GM12878 (cell line): ENCODE measurements around the gene ETF1. TPM values are rescaled to one million over a fixed set of nuclear protein-coding genes. Genes with fewer than 3 reads are reported as not detected.

ENCODE experiments used
- ATAC-seq: fragments of 200-7000 bp; cut with Tn5 transposase; 3 replicates; pipeline ENCODE4 v1.9.1; 2020; ENCODE audit warnings: mild to moderate bottlenecking, moderate library complexity
- BruUV-seq: library from RNA; stranded (reverse); fragments of 400-500 nt; replicated peaks from 2 replicates; lab custom pipeline; 2021; lab: Mats Ljungman, UMichigan
- CTCF ChIA-PET: fragments of 300-600 bp; sonication (Branson Sonifier 250); formaldehyde crosslinking; extraction: SDS; loops from one replicate; lab custom pipeline; 2021; ENCODE audit warnings: inconsistent platforms; lab: Yijun Ruan, JAX
- POLR2A ChIA-PET: fragments of 350-600 bp; formaldehyde crosslinking; extraction: SDS; loops from one replicate; lab custom pipeline; 2021; ENCODE audit warnings: inconsistent platforms; lab: Charles Lee
- RAD21 ChIA-PET: fragments of 300-600 bp; sonication (Branson Sonifier 250); formaldehyde crosslinking; loops from one replicate; lab custom pipeline; 2023; ENCODE audit warnings: antibody characterized with exemption; ENCODE audit not compliant: unreplicated experiment; lab: Charles Lee
- SMC1A ChIA-PET: fragments of 300-600 bp; sonication (Branson Sonifier 250); formaldehyde crosslinking; loops from one replicate; lab custom pipeline; 2023; ENCODE audit not compliant: unreplicated experiment, uncharacterized antibody; lab: Charles Lee
- DNase-seq: peaks from one replicate; pipeline ENCODE4 v3.0.0-alpha.2; 2011; ENCODE audit warnings: low read depth, low spot score
- FAIRE-seq: peaks from 3 replicates; lab custom pipeline; 2011; peaks lifted over from hg19 to GRCh38; lab: Jason Lieb, UNC
- H2AFZ ChIP-seq: 2 replicates; pipeline ENCODE4 v1.6.0; 2011; ENCODE audit warnings: low read depth, low read length, control low read depth; ENCODE audit not compliant: control insufficient read depth
- H3K27ac ChIP-seq: 2 replicates; pipeline ENCODE4 v1.5.1; 2011; ENCODE audit warnings: control low read depth; ENCODE audit not compliant: control insufficient read depth, insufficient read depth
- H3K27me3 ChIP-seq, 2 experiments: replicated peaks in 1 of 2; 2 replicates each; pipeline versions ENCODE4 v1.6.0 to v1.6.1; 2011; ENCODE audit warnings: low read length in 1 of 2; ENCODE audit not compliant: control insufficient read depth in 2 of 2, insufficient read depth in 2 of 2
- H3K36me3 ChIP-seq, 2 experiments: 2 replicates each; pipeline ENCODE4 v1.5.1; 2011; ENCODE audit warnings: low read length in 1 of 2; ENCODE audit not compliant: control insufficient read depth in 2 of 2, insufficient read depth in 2 of 2
- H3K4me1 ChIP-seq: 2 replicates; pipeline ENCODE4 v1.6.1; 2011; ENCODE audit warnings: mild to moderate bottlenecking, low read length, moderate library complexity, mixed read lengths; ENCODE audit not compliant: control insufficient read depth, insufficient read depth
- H3K4me2 ChIP-seq: 2 replicates; pipeline ENCODE4 v1.6.0; 2011; ENCODE audit warnings: control low read depth; ENCODE audit not compliant: control insufficient read depth, insufficient read depth
- H3K4me3 ChIP-seq: fragments of 200-600 bp; sonication (generic); 2 replicates; pipeline ENCODE4 v1.5.1; 2016
- H3K79me2 ChIP-seq: 2 replicates; pipeline ENCODE4 v1.6.0; 2011; ENCODE audit warnings: low read length; ENCODE audit not compliant: control insufficient read depth, insufficient read depth
- H3K9ac ChIP-seq: 2 replicates; pipeline ENCODE4 v1.8.0; 2011; ENCODE audit warnings: low read length, control low read depth, mixed read lengths; ENCODE audit not compliant: control insufficient read depth, insufficient read depth
- H3K9me3 ChIP-seq: replicated peaks from 3 replicates; pipeline ENCODE4 v1.5.1; 2011; ENCODE audit warnings: mild to moderate bottlenecking, low read length; ENCODE audit not compliant: control insufficient read depth, insufficient read depth
- H4K20me1 ChIP-seq: 2 replicates; pipeline ENCODE4 v1.6.0; 2011; ENCODE audit not compliant: control insufficient read depth, insufficient read depth
- CHD1 ChIP-seq: IDR thresholded peaks from 2 replicates; pipeline ENCODE4 v1.6.1; 2012; ENCODE audit warnings: low read depth, low read length, improper control_type of control experiment
- DPF2 ChIP-seq: fragments of 450-650 bp; IDR thresholded peaks from 2 replicates; pipeline ENCODE4 v1.6.1; 2017; ENCODE audit warnings: mild to moderate bottlenecking
- IKZF2 ChIP-seq, 2 experiments: fragments of 450-650 bp; IDR thresholded peaks; 2 replicates each; pipeline ENCODE4 v1.6.1; 2017; ENCODE audit warnings: mild to moderate bottlenecking in 2 of 2, moderate library complexity in 2 of 2
- MLLT1 ChIP-seq: fragments of 450-650 bp; IDR thresholded peaks from 2 replicates; pipeline ENCODE4 v1.6.1; 2016; ENCODE audit warnings: mild to moderate bottlenecking
- NKRF ChIP-seq: fragments of 450-650 bp; conservative IDR thresholded peaks from 2 replicates; pipeline ENCODE4 v1.6.1; 2017; ENCODE audit warnings: mild to moderate bottlenecking, moderate library complexity
- PRDM15 ChIP-seq: fragments of 450-650 bp; formaldehyde crosslinking; IDR thresholded peaks from 2 replicates; pipeline ENCODE4 v1.4.0; 2020; ENCODE audit warnings: mild to moderate bottlenecking, moderate library complexity
- RELB ChIP-seq: fragments of 450-650 bp; IDR thresholded peaks from 2 replicates; pipeline ENCODE4 v1.6.1; 2017; ENCODE audit warnings: low read depth, mild to moderate bottlenecking, moderate library complexity
- SMARCA5 ChIP-seq: fragments of 450-650 bp; IDR thresholded peaks from 2 replicates; pipeline ENCODE4 v1.6.1; 2017; ENCODE audit warnings: mild to moderate bottlenecking
- STAT1 ChIP-seq: fragments of 450-650 bp; conservative IDR thresholded peaks from 2 replicates; pipeline ENCODE4 v1.6.1; 2014; ENCODE audit warnings: antibody characterized with exemption, mild to moderate bottlenecking
- YY1 ChIP-seq: IDR thresholded peaks from 2 replicates; pipeline ENCODE4 v1.6.1; 2011; ENCODE audit warnings: low read depth, mild to moderate bottlenecking, low read length
- ZNF207 ChIP-seq: fragments of 450-650 bp; IDR thresholded peaks from 2 replicates; pipeline ENCODE4 v1.6.1; 2014; ENCODE audit warnings: antibody characterized with exemption, mild to moderate bottlenecking, borderline replicate concordance
- WGBS: methylation state at CpG from one replicate; pipeline ENCODE4 v1.1.6; 2016; ENCODE audit warnings: low lambda C conversion rate; ENCODE audit not compliant: insufficient replicate concordance, insufficient coverage; ENCODE audit errors: missing lambda C conversion rate; 5-methylcytosine and 5-hydroxymethylcytosine counted together
- in situ Hi-C: fragments of 300-500 bp; cut with MboI; formaldehyde crosslinking; loops from 9 replicates; pipeline ENCODE4 v1.14.3; 2018; ENCODE audit warnings: mixed read lengths
- intact Hi-C: fragments of 100-400 bp; cut with micrococcal nuclease; formaldehyde crosslinking; loops from one replicate; pipeline ENCODE4 v1.14.2; 2022; ENCODE audit not compliant: unreplicated experiment
- polyA plus RNA-seq, 11 experiments: library from polyadenylated mRNA; depleted of rRNA in 4 of 11; unstranded in 6 of 11; stranded (reverse) in 5 of 11; fragments of >200 nt; fragmentation: Nextera tagmentation in 4 of 11; fragmentation: Illumina TruSeq in 1 of 11; extraction: Ambion mirVana in 4 of 11; extraction: Trizol in 1 of 11; gene quantifications; 1 replicate in 1 of 11; 2 replicates in 10 of 11; pipeline versions ENCODE4 v1.2.1 to v1.2.3, GENCODE V29; 2011 to 2016; ENCODE audit warnings: inconsistent platforms in 2 of 11, missing spikeins in 2 of 11, low read depth in 1 of 11
- total RNA-seq, 4 experiments: library from RNA; depleted of rRNA in 3 of 4; stranded (reverse); fragments of >200 nt in 3 of 4; fragmentation: Illumina TruSeq in 1 of 4; extraction: Trizol in 1 of 4; gene quantifications; 2 replicates each; pipeline versions ENCODE4 v1.2.1 to v1.2.3, GENCODE V29; 2013 to 2021

The ETF1 gene
- total and polyA plus RNA-seq, 10 of the 15 experiments (the other 5 are each of a cell fraction or from before 2014, with no cell fraction given): 29.8 to 145 (median 108) TPM

- H2AFZ ChIP-seq: peak overlapping the region; percentile 94
- BruUV-seq: TSS peak; percentile 92
- CTCF ChIA-PET: interaction anchor here (0.7 to 2.4 kb wide), 13 partner anchors 9 to 199 kb away, joined by 3 to 13 read pairs (median 5); partner anchors contain the start of genes EGR1, HSPA9 and KDM3B
- no peaks in the 10 kb centered on the region for H3K27me3 ChIP-seq
- peaks cover 88% of the 10 kb centered on the region for H3K79me2 ChIP-seq
- H3K4me2 ChIP-seq: peak overlapping the region; percentile 84; the same call in 1 of the 2 replicates
- no peak for FAIRE-seq
- no peaks in the 10 kb centered on the region for H4K20me1 ChIP-seq
- SMC1A ChIA-PET: interaction anchor here (0.8 to 1.5 kb wide), 7 partner anchors 15 to 94 kb away, joined by 3 to 5 read pairs (median 4); partner anchors contain the start of gene EGR1
- no peak for DNase-seq
- H3K9me3 ChIP-seq: no peaks in the 10 kb centered on the region
- peak overlapping the region; percentile 88 for H3K4me3 ChIP-seq
- H3K36me3 ChIP-seq: no peaks in the 10 kb centered on the region; a peak in 1 of 4 replicates
- peak overlapping the region; percentile 100 for H3K27ac ChIP-seq
- intact Hi-C loops (loop anchor here (1.0 to 5.0 kb wide), 2 partner anchors 79 to 206 kb away; partner anchors contain the start of gene FAM53C), in situ Hi-C loops (no loop called here)
- H3K9ac ChIP-seq: peak overlapping the region; percentile 98
- peak; percentile 65 for ATAC-seq
- whole genome bisulfite sequencing: 0% methylated on average over 12 of the region's 12 CpGs
- POLR2A ChIA-PET: interaction anchor here (0.6 to 3.4 kb wide), 16 partner anchors 9 to 751 kb away, joined by 3 to 26 read pairs (median 4); partner anchors contain the start of genes BRD8, EGR1, FAM53C and HSPA9
- H3K4me1 ChIP-seq: peaks cover 17% of the 10 kb centered on the region
- RAD21 ChIA-PET: interaction anchor here (0.7 to 2.0 kb wide), 6 partner anchors 32 to 798 kb away, joined by 3 to 16 read pairs (median 4); partner anchors contain the start of genes CDC25C, EGR1, HSPA9 and PAIP2
- TF ChIP-seq RELB (0 out of 2 replicates have a peak, but pooled peaks have one; percentile 55), MLLT1 (peak; percentile 62; the same call in 1 of the 2 replicates), YY1 (no peak; the same call in 1 of the 2 replicates), STAT1 (0 out of 2 replicates have a peak, but pooled peaks have one; percentile 11), SMARCA5 (0 out of 2 replicates have a peak, but pooled peaks have one; percentile 44), ZNF207 (0 out of 2 replicates have a peak, but pooled peaks have one; percentile 40), PRDM15 (CRISPR knock-in tag) (no peak), DPF2 (peak; percentile 25; the same call in 1 of the 2 replicates), NKRF (0 out of 2 replicates have a peak, but pooled peaks have one; percentile 31), CHD1 (0 out of 2 replicates have a peak, but pooled peaks have one; percentile 38), IKZF2 (IDR thresholded peaks at IDR 0.05) (peak in 1 of 2 experiments; percentile 5; a peak in 1 of 4 replicates)
Measured at GRCh38 chr5:138543730-138544104, 681 bp upstream of the ETF1 start.
